Colonic mucosa (tissue), 4 donors: ENCODE results near the gene PPP1R13L. TPM values are rescaled to one million over a fixed set of nuclear protein-coding genes. Genes with fewer than 3 reads are reported as not detected.

Experiments
- DNase-seq: peaks from one replicate; pipeline ENCODE4 v3.0.0-alpha.2; 2020
- H3K27ac ChIP-seq: fragments of 200-600 bp; one replicate; pipeline ENCODE4 v1.8.0; 2021
- H3K27me3 ChIP-seq: fragments of 200-600 bp; one replicate; pipeline ENCODE4 v1.8.0; 2021
- H3K36me3 ChIP-seq: fragments of 200-600 bp; one replicate; pipeline ENCODE4 v1.8.0; 2021
- H3K4me1 ChIP-seq: fragments of 200-600 bp; one replicate; pipeline ENCODE4 v1.8.0; 2021; ENCODE audit warnings: mild to moderate bottlenecking
- H3K4me3 ChIP-seq: fragments of 200-600 bp; one replicate; pipeline ENCODE4 v1.8.0; 2021
- H3K9ac ChIP-seq, 2 donors: one replicate each; pipeline ENCODE4 v1.7.0; 2013; ENCODE audit warnings: control low read depth in 2 of 2, low read depth in 2 of 2, low read length in 2 of 2
- H3K9me3 ChIP-seq: fragments of 200-600 bp; one replicate; pipeline ENCODE4 v1.8.0; 2021
- intact Hi-C: fragments of 100-400 bp; cut with DNase I; formaldehyde crosslinking; loops from one replicate; pipeline ENCODE4 v1.14.1; 2022
- total RNA-seq, 2 donors: library from RNA; stranded (reverse); fragmentation: NEBNext Ultra II Directional in 1 of 2; extraction: Animal tissue kit (Norgen Biotek cat#: 25700) in 1 of 2; gene quantifications; one replicate each; pipeline ENCODE4 v1.2.1, GENCODE V29; 2021
- TF ChIP-seq, protein P1 (sequence below): fragments of 200-600 bp; IDR thresholded peaks from one replicate; pipeline ENCODE4 v1.8.0; 2022; ENCODE audit warnings: antibody characterized with exemption, mild to moderate bottlenecking
- donor health status: healthy.
- donor health status: DM: no; HTN: no; CAD: no.
- donor health status: DM: no; HTN: no; CAD: no.

The PPP1R13L gene
- total RNA-seq, 2 donors from 2014 or later = 25.9 to 46.2 TPM

- Histone ChIP-seq H3K4me1 (no peaks in the 10 kb centered on the region), H3K4me3 (no peak overlapping the region), H3K27me3 (peaks cover under 1% of the 10 kb centered on the region), H3K27ac (no peak overlapping the region), H3K9me3 (no peaks in the 10 kb centered on the region), H3K9ac (no peak overlapping the region), H3K36me3 (no peaks in the 10 kb centered on the region)
- TF ChIP-seq, protein P1, sequence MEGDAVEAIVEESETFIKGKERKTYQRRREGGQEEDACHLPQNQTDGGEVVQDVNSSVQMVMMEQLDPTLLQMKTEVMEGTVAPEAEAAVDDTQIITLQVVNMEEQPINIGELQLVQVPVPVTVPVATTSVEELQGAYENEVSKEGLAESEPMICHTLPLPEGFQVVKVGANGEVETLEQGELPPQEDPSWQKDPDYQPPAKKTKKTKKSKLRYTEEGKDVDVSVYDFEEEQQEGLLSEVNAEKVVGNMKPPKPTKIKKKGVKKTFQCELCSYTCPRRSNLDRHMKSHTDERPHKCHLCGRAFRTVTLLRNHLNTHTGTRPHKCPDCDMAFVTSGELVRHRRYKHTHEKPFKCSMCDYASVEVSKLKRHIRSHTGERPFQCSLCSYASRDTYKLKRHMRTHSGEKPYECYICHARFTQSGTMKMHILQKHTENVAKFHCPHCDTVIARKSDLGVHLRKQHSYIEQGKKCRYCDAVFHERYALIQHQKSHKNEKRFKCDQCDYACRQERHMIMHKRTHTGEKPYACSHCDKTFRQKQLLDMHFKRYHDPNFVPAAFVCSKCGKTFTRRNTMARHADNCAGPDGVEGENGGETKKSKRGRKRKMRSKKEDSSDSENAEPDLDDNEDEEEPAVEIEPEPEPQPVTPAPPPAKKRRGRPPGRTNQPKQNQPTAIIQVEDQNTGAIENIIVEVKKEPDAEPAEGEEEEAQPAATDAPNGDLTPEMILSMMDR = no peak
- DNase-seq = no peak
- intact Hi-C loops = no loop called here
These were observed 54.3 kb downstream of the PPP1R13L start for GRCh38 chr19:45350477-45351058.

- peaks cover 8% of the 10 kb centered on the region for H3K27me3 ChIP-seq
- no peak overlapping the region for H3K4me3 ChIP-seq
- TF ChIP-seq, protein P1 = no peak
- intact Hi-C loops = no loop called here
- H3K27ac ChIP-seq = no peak overlapping the region
- H3K4me1 ChIP-seq = no peaks in the 10 kb centered on the region
- no peaks in the 10 kb centered on the region for H3K9me3 ChIP-seq
- DNase-seq = no peak
- no peak overlapping the region for H3K9ac ChIP-seq
- H3K36me3 ChIP-seq = no peaks in the 10 kb centered on the region
These were observed 55.4 kb downstream of the PPP1R13L start for GRCh38 chr19:45349430-45349941.

DNA sequence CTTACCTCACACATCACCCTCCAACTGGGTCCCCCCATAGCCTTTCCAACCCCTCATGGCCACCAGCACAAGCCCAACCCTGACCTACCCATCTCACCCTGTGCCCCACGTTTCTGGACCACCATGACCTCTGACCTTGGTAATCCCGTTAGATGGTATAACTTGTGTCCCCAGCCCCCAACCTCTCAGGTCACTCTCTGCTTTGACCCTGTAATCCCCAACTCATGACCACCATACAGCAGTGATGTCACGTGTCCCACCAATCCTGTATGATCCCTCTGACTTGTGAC is 55.8 kb downstream of the PPP1R13L start:
- Histone ChIP-seq H3K4me3 (no peak overlapping the region), H3K27me3 (peaks cover 8% of the 10 kb centered on the region), H3K9me3 (no peaks in the 10 kb centered on the region), H3K4me1 (no peaks in the 10 kb centered on the region), H3K36me3 (no peaks in the 10 kb centered on the region), H3K9ac (no peak overlapping the region), H3K27ac (no peak overlapping the region)
- no peak for DNase-seq
- TF ChIP-seq, protein P1 = no peak
- intact Hi-C loops = no loop called here

- H3K4me3 ChIP-seq = no peak overlapping the region
- no peaks in the 10 kb centered on the region for H3K36me3 ChIP-seq
- intact Hi-C loops = no loop called here
- H3K27me3 ChIP-seq = peaks cover 8% of the 10 kb centered on the region
- H3K9me3 ChIP-seq = no peaks in the 10 kb centered on the region
- DNase-seq = no peak
- H3K9ac ChIP-seq = no peak overlapping the region
- no peak overlapping the region for H3K27ac ChIP-seq
- TF ChIP-seq, protein P1 = no peak
- H3K4me1 ChIP-seq = no peaks in the 10 kb centered on the region
These were observed 56.3 kb downstream of the PPP1R13L start for GRCh38 chr19:45348367-45349125.

- no peak overlapping the region for H3K27ac ChIP-seq
- no peaks in the 10 kb centered on the region for H3K9me3 ChIP-seq
- DNase-seq = no peak
- no peak overlapping the region for H3K9ac ChIP-seq
- H3K4me3 ChIP-seq = no peak overlapping the region
- TF ChIP-seq, protein P1 = no peak
- H3K4me1 ChIP-seq = no peaks in the 10 kb centered on the region
- intact Hi-C loops = no loop called here
- no peaks in the 10 kb centered on the region for H3K36me3 ChIP-seq
- H3K27me3 ChIP-seq = peaks cover 8% of the 10 kb centered on the region
These were observed 57.1 kb downstream of the PPP1R13L start for GRCh38 chr19:45347570-45348366.
